ENCODE measurements around the gene DBP.

DNA sequence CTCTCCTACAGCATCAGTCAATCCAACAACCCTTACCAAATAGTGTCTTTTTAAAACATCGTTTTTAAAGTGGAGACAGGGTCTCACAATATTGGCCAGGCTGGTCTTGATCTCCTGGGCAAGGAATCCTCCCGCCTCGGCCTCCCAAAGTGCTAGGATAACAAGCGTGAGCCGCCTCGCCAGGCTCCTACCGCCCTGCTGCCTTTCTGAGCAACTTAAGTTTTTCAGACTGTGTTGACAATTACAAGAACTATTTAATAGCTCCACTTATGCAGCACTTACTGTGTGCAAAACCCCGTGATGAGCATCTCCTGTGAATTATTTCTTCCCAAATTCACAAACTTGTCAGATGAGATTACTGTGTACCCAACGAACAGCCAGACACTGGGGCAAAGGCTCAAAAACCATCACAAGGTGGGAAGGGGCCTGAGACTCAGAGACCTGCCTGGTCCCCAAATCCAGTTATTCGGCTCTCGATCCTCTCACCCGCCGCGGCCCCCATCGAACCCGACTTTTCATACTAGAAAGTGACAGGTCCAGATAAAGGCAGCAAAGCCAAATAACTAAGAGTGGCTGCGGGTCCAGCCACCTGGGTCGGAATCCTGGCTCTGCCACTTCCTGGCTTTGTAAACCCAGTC lies 18.8 kb downstream of the DBP start:
- TF ChIP-seq CTCF (IDR thresholded peaks at IDR 0.05) (no peak), POLR2A (IDR thresholded peaks at IDR 0.05) (no peak)
